Chondrocyte (in vitro differentiated cells): ENCODE measurements around the gene KCNJ12. TPM values are rescaled to one million over a fixed set of nuclear protein-coding genes. Genes with fewer than 3 reads are reported as not detected.
"Not testable (repeated sequence)": the region's sequence is repeated elsewhere in the genome, so short reads cannot be mapped to it uniquely, and the experiment has no call there.

Experiments used
- DNase-seq: peaks from one replicate; pipeline ENCODE4 v3.0.0; 2021; ENCODE audit warnings: mixed read lengths, low spot score
- H3K27ac Mint-ChIP-seq: one replicate; pipeline ENCODE4 v1.8.0; 2021; ENCODE audit warnings: mild to moderate bottlenecking, moderate library complexity, mixed read lengths; ENCODE audit not compliant: unreplicated experiment
- H3K27me3 Mint-ChIP-seq: 2 replicates; pipeline ENCODE4 v1.8.0; 2021; ENCODE audit warnings: low read depth, mixed read lengths
- H3K36me3 Mint-ChIP-seq: 2 replicates; pipeline ENCODE4 v1.8.0; 2021; ENCODE audit warnings: low read depth, mixed read lengths
- H3K4me1 Mint-ChIP-seq: 2 replicates; pipeline ENCODE4 v1.8.0; 2021; ENCODE audit warnings: low read depth, mild to moderate bottlenecking, mixed read lengths
- H3K4me3 Mint-ChIP-seq: one replicate; pipeline ENCODE4 v1.8.0; 2021; ENCODE audit warnings: mild to moderate bottlenecking, moderate library complexity, mixed read lengths; ENCODE audit not compliant: unreplicated experiment
- H3K9me3 Mint-ChIP-seq: 2 replicates; pipeline ENCODE4 v1.8.0; 2021; ENCODE audit warnings: low read depth, mixed read lengths
- CTCF ChIP-seq: fragments of 200-600 bp; sonication (generic); IDR thresholded peaks from 2 replicates; pipeline ENCODE4 v1.5.0; 2021; ENCODE audit warnings: antibody characterized with exemption, mild to moderate bottlenecking, moderate library complexity
- total RNA-seq: library from RNA; stranded (reverse); gene quantifications from 3 replicates; pipeline ENCODE4 v1.2.1, GENCODE V29; 2021

The KCNJ12 gene
- total RNA-seq, 1 donor from 2014 or later: 2.5 TPM

- Mint-ChIP-seq H3K27ac (no peak overlapping the region), H3K4me3 (no peak overlapping the region), H3K27me3 (no peaks in the 10 kb centered on the region), H3K9me3 (no peaks in the 10 kb centered on the region), H3K4me1 (peaks cover 30% of the 10 kb centered on the region), H3K36me3 (peaks cover 2% of the 10 kb centered on the region)
- TF ChIP-seq CTCF: no peak
- no peak for DNase-seq
Measured at GRCh38 chr17:21396237-21396636, 20.1 kb downstream of the KCNJ12 start.

GRCh38 chr17:21397341-21398190 lies 21.4 kb downstream of the KCNJ12 start:
- no peaks in the 10 kb centered on the region for H3K9me3 Mint-ChIP-seq
- H3K4me1 Mint-ChIP-seq: peaks cover 43% of the 10 kb centered on the region
- TF ChIP-seq CTCF: no peak
- no peaks in the 10 kb centered on the region for H3K36me3 Mint-ChIP-seq
- peak overlapping the region; percentile 87 for H3K27ac Mint-ChIP-seq
- DNase-seq: no peak
- no peaks in the 10 kb centered on the region for H3K27me3 Mint-ChIP-seq
- peak overlapping the region; percentile 16 for H3K4me3 Mint-ChIP-seq

GRCh38 chr17:21399474-21400186 lies 23.5 kb downstream of the KCNJ12 start:
- peaks cover 43% of the 10 kb centered on the region for H3K4me1 Mint-ChIP-seq
- no peak overlapping the region for H3K27ac Mint-ChIP-seq
- no peak overlapping the region for H3K4me3 Mint-ChIP-seq

GRCh38 chr17:21400187-21400569 lies 24.0 kb downstream of the KCNJ12 start:
- not testable (repeated sequence) for H3K36me3 Mint-ChIP-seq, H3K9me3 Mint-ChIP-seq, H3K27me3 Mint-ChIP-seq, H3K4me3 Mint-ChIP-seq, DNase-seq
- peak overlapping the region; percentile 27 for H3K27ac Mint-ChIP-seq
- peaks cover 43% of the 10 kb centered on the region for H3K4me1 Mint-ChIP-seq

More at GRCh38 chr17:21399474-21400186, 23.5 kb downstream of the KCNJ12 start:
- TF ChIP-seq CTCF: no peak
- H3K27me3 Mint-ChIP-seq: no peaks in the 10 kb centered on the region
- no peak for DNase-seq
- H3K9me3 Mint-ChIP-seq: no peaks in the 10 kb centered on the region
- H3K36me3 Mint-ChIP-seq: no peaks in the 10 kb centered on the region

GRCh38 chr17:21400816-21401593 lies 24.8 kb downstream of the KCNJ12 start:
- Mint-ChIP-seq H3K36me3 (no peaks in the 10 kb centered on the region), H3K4me1 (peaks cover 43% of the 10 kb centered on the region), H3K27me3 (no peaks in the 10 kb centered on the region), H3K27ac (peak overlapping the region; percentile 74), H3K9me3 (no peaks in the 10 kb centered on the region), H3K4me3 (no peak overlapping the region)
- TF ChIP-seq CTCF: no peak
- no peak for DNase-seq

- H3K9me3 Mint-ChIP-seq, H3K36me3 Mint-ChIP-seq, DNase-seq, H3K27me3 Mint-ChIP-seq: not testable (repeated sequence)
- Mint-ChIP-seq H3K4me1 (peaks cover 39% of the 10 kb centered on the region), H3K4me3 (peak overlapping the region; percentile 11), H3K27ac (peak overlapping the region; percentile 96)
Measured at GRCh38 chr17:21402166-21402571, 26.0 kb downstream of the KCNJ12 start.

GRCh38 chr17:21402926-21403325 lies 26.8 kb downstream of the KCNJ12 start:
- not testable (repeated sequence) for H3K4me3 Mint-ChIP-seq, DNase-seq, H3K9me3 Mint-ChIP-seq, H3K27me3 Mint-ChIP-seq, H3K36me3 Mint-ChIP-seq
- H3K4me1 Mint-ChIP-seq: peaks cover 32% of the 10 kb centered on the region
- peak overlapping the region; percentile 29 for H3K27ac Mint-ChIP-seq

- not testable (repeated sequence) for H3K9me3 Mint-ChIP-seq, H3K36me3 Mint-ChIP-seq, H3K27ac Mint-ChIP-seq, H3K4me3 Mint-ChIP-seq, H3K27me3 Mint-ChIP-seq
- H3K4me1 Mint-ChIP-seq: peaks cover 26% of the 10 kb centered on the region
- peak; percentile 66 for DNase-seq
Measured at GRCh38 chr17:21404106-21404505, 27.9 kb downstream of the KCNJ12 start.
